Trophoblast cell (in vitro differentiated cells and primary cell): Measurements from ENCODE around the gene CTRB1.

Experiments used
- DNase-seq, 2 donors: peaks; one replicate each; pipeline ENCODE4 v3.0.0-alpha.2; 2016
- H2AFZ ChIP-seq: 2 replicates; pipeline ENCODE4 v1.6.1; 2013; ENCODE audit warnings: low read length, moderate library complexity, mild to moderate bottlenecking; ENCODE audit not compliant: insufficient read depth, poor library complexity
- H2AK5ac ChIP-seq: 2 replicates; pipeline ENCODE4 v1.6.1; 2013; ENCODE audit warnings: mild to moderate bottlenecking, low read length
- H2BK120ac ChIP-seq: 2 replicates; pipeline ENCODE4 v1.6.1; 2013; ENCODE audit warnings: low read length, mild to moderate bottlenecking, moderate library complexity; ENCODE audit not compliant: insufficient read depth, poor library complexity
- H2BK12ac ChIP-seq: 2 replicates; pipeline ENCODE4 v1.6.1; 2013; ENCODE audit warnings: mild to moderate bottlenecking, low read length, moderate library complexity
- H2BK5ac ChIP-seq: 2 replicates; pipeline ENCODE4 v1.6.1; 2013; ENCODE audit warnings: low read length, low read depth, moderate library complexity, mild to moderate bottlenecking; ENCODE audit not compliant: poor library complexity
- H3K14ac ChIP-seq: 2 replicates; pipeline ENCODE4 v1.6.1; 2013; ENCODE audit warnings: mild to moderate bottlenecking, low read length
- H3K18ac ChIP-seq: 2 replicates; pipeline ENCODE4 v1.6.1; 2013; ENCODE audit warnings: mild to moderate bottlenecking, low read length
- H3K23ac ChIP-seq: 2 replicates; pipeline ENCODE4 v1.6.1; 2013; ENCODE audit warnings: low read length
- H3K27ac ChIP-seq: 2 replicates; pipeline ENCODE4 v1.5.1; 2013; ENCODE audit warnings: low read depth, mild to moderate bottlenecking, inconsistent platforms, low read length, moderate library complexity
- H3K27me3 ChIP-seq: 2 replicates; pipeline ENCODE4 v1.6.1; 2013; ENCODE audit warnings: inconsistent platforms, mild to moderate bottlenecking, low read length, moderate library complexity; ENCODE audit not compliant: insufficient read depth
- H3K36me3 ChIP-seq, 2 experiments: 1 replicate in 1 of 2; 2 replicates in 1 of 2; pipeline ENCODE4 v1.6.1; 2013; ENCODE audit warnings: low read length in 2 of 2, mild to moderate bottlenecking in 2 of 2, moderate library complexity in 1 of 2; ENCODE audit not compliant: insufficient read depth in 2 of 2, control insufficient read depth in 1 of 2
- H3K4ac ChIP-seq: 2 replicates; pipeline ENCODE4 v1.6.1; 2013; ENCODE audit warnings: low read depth, mild to moderate bottlenecking, low read length, moderate library complexity
- H3K4me1 ChIP-seq, 2 experiments: 1 replicate in 1 of 2; 2 replicates in 1 of 2; pipeline ENCODE4 v1.6.1; 2013; ENCODE audit warnings: low read length in 2 of 2, mild to moderate bottlenecking in 2 of 2, moderate library complexity in 1 of 2; ENCODE audit not compliant: insufficient read depth in 2 of 2, control insufficient read depth in 1 of 2
- H3K4me2 ChIP-seq: 2 replicates; pipeline ENCODE4 v1.6.1; 2013; ENCODE audit warnings: inconsistent platforms, mild to moderate bottlenecking, low read length, moderate library complexity
- H3K4me3 ChIP-seq: 2 replicates; pipeline ENCODE4 v1.5.1; 2013; ENCODE audit warnings: mild to moderate bottlenecking, low read depth, low read length, inconsistent platforms
- H3K79me1 ChIP-seq: one replicate; pipeline ENCODE4 v1.6.1; 2013; ENCODE audit warnings: low read length
- H3K79me2 ChIP-seq: 2 replicates; pipeline ENCODE4 v1.6.1; 2013; ENCODE audit warnings: low read length, mild to moderate bottlenecking; ENCODE audit not compliant: control insufficient read depth, insufficient read depth, poor library complexity
- H3K9ac ChIP-seq: 2 replicates; pipeline ENCODE4 v1.6.1; 2013; ENCODE audit warnings: mild to moderate bottlenecking, low read length
- H3K9me3 ChIP-seq: 2 replicates; pipeline ENCODE4 v1.6.1; 2013; ENCODE audit warnings: low read depth, mild to moderate bottlenecking, control low read depth, inconsistent platforms, low read length; ENCODE audit not compliant: insufficient read depth
- H4K12ac ChIP-seq: 2 replicates; pipeline ENCODE4 v1.6.1; 2013; ENCODE audit warnings: low read depth, mild to moderate bottlenecking, low read length, moderate library complexity
- H4K8ac ChIP-seq: 2 replicates; pipeline ENCODE4 v1.6.1; 2013; ENCODE audit warnings: low read depth, mild to moderate bottlenecking, low read length, moderate library complexity
- H4K91ac ChIP-seq: one replicate; pipeline ENCODE4 v1.6.1; 2013; ENCODE audit warnings: low read depth, mild to moderate bottlenecking, low read length, moderate library complexity
- WGBS: extraction: QIAGEN DNeasy Blood & Tissue Kit; methylation state at CpG from one replicate; pipeline ENCODE4 v1.1.7; 2013; ENCODE audit warnings: missing lambda C conversion rate; ENCODE audit not compliant: insufficient read length, insufficient coverage; ENCODE audit errors: extremely low coverage; 5-methylcytosine and 5-hydroxymethylcytosine counted together

CTRB1 gene

GRCh38 chr16:75263963-75264445 is 45.2 kb downstream of the CTRB1 start:
- no peak overlapping the region for H3K27ac ChIP-seq
- peaks cover 34 to 58% of the 10 kb centered on the region in 2 experiments for H3K4me1 ChIP-seq
- no peaks in the 10 kb centered on the region for H3K27me3 ChIP-seq
- H3K18ac ChIP-seq = no peak overlapping the region
- peak overlapping the region; percentile 82 for H3K4me2 ChIP-seq
- no peak overlapping the region for H4K12ac ChIP-seq
- no peak overlapping the region for H4K91ac ChIP-seq
- H3K79me1 ChIP-seq = peaks cover 27% of the 10 kb centered on the region
- no peak overlapping the region for H4K8ac ChIP-seq
- no peak overlapping the region for H3K9ac ChIP-seq
- H2AFZ ChIP-seq = no peak overlapping the region
- H3K4ac ChIP-seq = peak overlapping the region; percentile 97
- no peak overlapping the region for H3K14ac ChIP-seq
- no peak for DNase-seq
- H2BK120ac ChIP-seq = no peak overlapping the region
- no peak overlapping the region for H2AK5ac ChIP-seq
- no peak overlapping the region for H3K4me3 ChIP-seq
- peaks cover 46% of the 10 kb centered on the region for H3K79me2 ChIP-seq
- H3K23ac ChIP-seq = no peak overlapping the region
- H3K9me3 ChIP-seq = peaks cover 2% of the 10 kb centered on the region
- no peak overlapping the region for H2BK12ac ChIP-seq
- no peak overlapping the region for H2BK5ac ChIP-seq
- no CpG with 5 or more reads among the region's 8 CpGs for WGBS
- peaks cover 26 to 30% of the 10 kb centered on the region in 2 experiments for H3K36me3 ChIP-seq

- no peak for DNase-seq
- H3K4me2 ChIP-seq = peak overlapping the region; percentile 82
- no CpG with 5 or more reads among the region's 14 CpGs for WGBS
- H3K9ac ChIP-seq = peak overlapping the region; percentile 96
- H2BK12ac ChIP-seq = no peak overlapping the region
- peaks cover 2% of the 10 kb centered on the region for H3K9me3 ChIP-seq
- H3K27ac ChIP-seq = peak overlapping the region; percentile 63
- peaks cover 34 to 55% of the 10 kb centered on the region in 2 experiments for H3K4me1 ChIP-seq
- H3K14ac ChIP-seq = peak overlapping the region; percentile 97
- H4K91ac ChIP-seq = peak overlapping the region; percentile 39
- peak overlapping the region; percentile 82 for H2AK5ac ChIP-seq
- H3K4me3 ChIP-seq = peak overlapping the region; percentile 88
- peak overlapping the region; percentile 64 for H4K8ac ChIP-seq
- no peak overlapping the region for H4K12ac ChIP-seq
- H3K4ac ChIP-seq = peak overlapping the region; percentile 97
- H2BK120ac ChIP-seq = peak overlapping the region; percentile 95
- no peaks in the 10 kb centered on the region for H3K27me3 ChIP-seq
- no peak overlapping the region for H3K23ac ChIP-seq
- H2AFZ ChIP-seq = peak overlapping the region; percentile 59
- peaks cover 26 to 30% of the 10 kb centered on the region in 2 experiments for H3K36me3 ChIP-seq
- peaks cover 46% of the 10 kb centered on the region for H3K79me2 ChIP-seq
- peak overlapping the region; percentile 52 for H3K18ac ChIP-seq
- H3K79me1 ChIP-seq = peaks cover 27% of the 10 kb centered on the region
- H2BK5ac ChIP-seq = peak overlapping the region; percentile 80
These were observed 45.7 kb downstream of the CTRB1 start for GRCh38 chr16:75264457-75264998.

- peak overlapping the region; percentile 96 for H3K9ac ChIP-seq
- peak overlapping the region; percentile 84 for H4K91ac ChIP-seq
- peak overlapping the region; percentile 68 for H4K12ac ChIP-seq
- H2BK5ac ChIP-seq = peak overlapping the region; percentile 80
- H2BK120ac ChIP-seq = peak overlapping the region; percentile 95
- H3K79me2 ChIP-seq = peaks cover 46% of the 10 kb centered on the region
- no peak overlapping the region for H3K23ac ChIP-seq
- peak overlapping the region; percentile 97 for H3K4ac ChIP-seq
- peak overlapping the region; percentile 97 for H3K14ac ChIP-seq
- no peaks in the 10 kb centered on the region for H3K27me3 ChIP-seq
- H3K4me1 ChIP-seq = peaks cover 34 to 55% of the 10 kb centered on the region in 2 experiments
- peak overlapping the region; percentile 82 for H3K4me2 ChIP-seq
- H3K4me3 ChIP-seq = peak overlapping the region; percentile 88
- no CpG with 5 or more reads among the region's 74 CpGs for WGBS
- H3K9me3 ChIP-seq = peaks cover 2% of the 10 kb centered on the region
- H3K27ac ChIP-seq = peak overlapping the region; percentile 63
- peak overlapping the region; percentile 82 for H2AK5ac ChIP-seq
- H3K79me1 ChIP-seq = peaks cover 29% of the 10 kb centered on the region
- peaks cover 26 to 30% of the 10 kb centered on the region in 2 experiments for H3K36me3 ChIP-seq
- peak overlapping the region; percentile 59 for H2AFZ ChIP-seq
- peak overlapping the region; percentile 68 for H2BK12ac ChIP-seq
- DNase-seq = no peak
- H3K18ac ChIP-seq = peak overlapping the region; percentile 52
- peak overlapping the region; percentile 64 for H4K8ac ChIP-seq
These were observed 46.5 kb downstream of the CTRB1 start for GRCh38 chr16:75264999-75265910.

- H2AFZ ChIP-seq = peak overlapping the region; percentile 82
- peaks cover 34 to 55% of the 10 kb centered on the region in 2 experiments for H3K4me1 ChIP-seq
- peak overlapping the region; percentile 47 for H2AK5ac ChIP-seq
- H3K4me3 ChIP-seq = peak overlapping the region; percentile 88
- peaks cover 29% of the 10 kb centered on the region for H3K79me1 ChIP-seq
- peak overlapping the region; percentile 74 for H2BK12ac ChIP-seq
- peak overlapping the region; percentile 96 for H3K9ac ChIP-seq
- peak overlapping the region; percentile 98 for H4K91ac ChIP-seq
- H3K18ac ChIP-seq = peak overlapping the region; percentile 91
- H3K36me3 ChIP-seq = peaks cover 26 to 28% of the 10 kb centered on the region in 2 experiments
- peak overlapping the region; percentile 89 for H2BK5ac ChIP-seq
- no peaks in the 10 kb centered on the region for H3K27me3 ChIP-seq
- peak overlapping the region; percentile 94 for H2BK120ac ChIP-seq
- WGBS = no CpG with 5 or more reads among the region's 62 CpGs
- peak overlapping the region; percentile 82 for H3K4me2 ChIP-seq
- H3K9me3 ChIP-seq = peaks cover under 1% of the 10 kb centered on the region
- H4K12ac ChIP-seq = peak overlapping the region; percentile 40
- peak overlapping the region; percentile 97 for H3K14ac ChIP-seq
- H4K8ac ChIP-seq = peak overlapping the region; percentile 89
- H3K4ac ChIP-seq = peak overlapping the region; percentile 94
- H3K79me2 ChIP-seq = peaks cover 44% of the 10 kb centered on the region
- DNase-seq = peak; percentile 73 to 90
- H3K27ac ChIP-seq = peak overlapping the region; percentile 63
- no peak overlapping the region for H3K23ac ChIP-seq
These were observed 47.3 kb downstream of the CTRB1 start for GRCh38 chr16:75265911-75266701.
